CD4-positive, alpha-beta T cell treated with Interleukin-17A for 4 hours (primary cell): ENCODE measurements around the gene CCDC102A.
"Not testable (repeated sequence)": the region's sequence is repeated elsewhere in the genome, so short reads cannot be mapped to it uniquely, and the experiment has no call there.

ENCODE experiments used
- DNase-seq: peaks from one replicate; pipeline ENCODE4 v3.0.0-alpha.2; 2020; ENCODE audit warnings: mixed read lengths

The CCDC102A gene

GRCh38 chr16:57499941-57500340 is 36.4 kb downstream of the CCDC102A start:
- DNase-seq: not testable (repeated sequence)

GRCh38 chr16:57498031-57498430 is 38.3 kb downstream of the CCDC102A start:
- DNase-seq: no peak

GRCh38 chr16:57497121-57497520 is 39.2 kb downstream of the CCDC102A start:
- no peak for DNase-seq

- DNase-seq: no peak
Observed at GRCh38 chr16:57493767-57494166, 42.6 kb downstream of the CCDC102A start.

GRCh38 chr16:57489229-57489628 is 47.1 kb downstream of the CCDC102A start:
- DNase-seq: no peak

DNA sequence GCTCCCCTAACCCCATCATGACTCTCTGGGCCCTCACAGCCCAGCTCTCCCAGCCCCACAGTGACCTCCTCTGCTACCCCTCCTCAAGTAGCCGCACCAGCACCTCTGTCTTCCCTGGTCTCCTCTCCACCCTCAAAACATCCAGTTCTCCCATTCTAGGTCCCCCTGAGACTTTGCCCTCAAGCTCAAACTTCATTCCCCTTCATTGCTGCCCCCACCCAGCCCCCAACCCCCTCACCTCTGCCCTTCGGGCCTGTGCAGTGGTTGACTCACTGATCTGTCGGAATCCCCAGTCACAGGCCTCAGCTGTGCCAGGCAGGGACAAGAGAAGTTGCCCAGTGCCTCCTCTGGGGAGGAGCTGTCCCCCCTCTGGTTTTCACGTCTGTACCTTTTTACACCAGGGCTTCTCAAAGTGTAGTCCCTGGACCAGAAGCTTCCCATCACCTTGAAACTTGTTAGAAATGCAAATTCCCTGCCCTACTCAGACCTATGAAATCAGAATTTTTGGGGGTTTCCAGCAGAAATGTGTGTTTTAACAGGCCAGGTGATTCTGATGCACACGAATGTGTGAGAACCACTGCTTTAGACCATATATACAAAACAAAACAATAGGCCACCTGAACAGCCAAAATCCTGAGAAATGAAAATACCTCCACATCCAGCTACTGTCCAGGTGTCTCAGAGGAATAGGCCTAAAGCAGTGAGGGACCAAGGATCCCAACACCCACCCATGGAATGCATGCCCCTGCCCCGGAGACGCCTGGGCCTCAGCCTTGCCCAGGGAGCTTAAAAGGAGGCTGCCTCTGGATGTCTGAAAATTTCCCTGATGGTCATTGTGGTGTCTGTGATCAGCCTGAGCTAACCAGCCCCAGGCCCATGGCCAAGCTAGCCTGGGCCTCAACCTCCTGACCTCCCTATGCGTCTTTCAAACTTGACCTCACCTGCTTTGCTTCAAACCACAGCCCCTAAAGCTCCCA is 49.2 kb downstream of the CCDC102A start:
- DNase-seq: no peak

GRCh38 chr16:57485916-57486857 is 50.2 kb downstream of the CCDC102A start, which contains the start of gene DOK4:
DOK4 (minus strand) TSS chr16:57486493; CDS start chr16:57479507, 6,986 bp downstream.
- peak; percentile 90 for DNase-seq

GRCh38 chr16:57485091-57485915 is 51.1 kb downstream of the CCDC102A start:
- no peak for DNase-seq

GRCh38 chr16:57484515-57485005 is 51.8 kb downstream of the CCDC102A start:
- no peak for DNase-seq

GRCh38 chr16:57483725-57484514 is 52.5 kb downstream of the CCDC102A start:
- DNase-seq: no peak

GRCh38 chr16:57482845-57483545 is 53.4 kb downstream of the CCDC102A start:
- DNase-seq: no peak

- no peak for DNase-seq
Observed at GRCh38 chr16:57481421-57481820, 55.0 kb downstream of the CCDC102A start.

DNA sequence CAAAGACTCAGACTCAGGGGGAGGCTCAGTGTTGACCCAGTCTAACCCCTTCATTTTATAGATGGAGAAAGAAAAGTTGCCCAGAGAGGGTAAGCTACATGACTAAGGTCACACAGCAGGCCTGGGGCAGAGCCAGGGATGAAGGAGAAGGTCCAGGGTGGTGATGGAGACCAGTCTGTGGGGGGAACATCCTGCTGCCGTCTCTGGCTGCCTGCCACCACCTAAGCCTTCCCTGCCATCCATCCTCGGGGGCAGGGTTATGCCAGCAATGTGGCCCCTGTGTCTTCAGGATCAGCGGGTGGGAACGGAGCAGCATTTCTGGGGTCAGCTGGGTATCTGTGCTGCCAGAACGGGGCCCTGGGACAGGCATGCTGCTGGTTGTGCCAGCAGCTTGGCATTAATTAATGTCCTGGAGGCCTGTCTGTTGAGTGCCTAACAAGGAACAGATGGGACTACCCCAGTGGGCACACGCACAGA is 55.6 kb downstream of the CCDC102A start:
- DNase-seq: no peak

- DNase-seq: no peak
Observed at GRCh38 chr16:57479976-57480753, 56.2 kb downstream of the CCDC102A start.

GRCh38 chr16:57479205-57479975 is 57.0 kb downstream of the CCDC102A start:
- no peak for DNase-seq

- no peak for DNase-seq
Observed at GRCh38 chr16:57478396-57479204, 57.8 kb downstream of the CCDC102A start.

DNA sequence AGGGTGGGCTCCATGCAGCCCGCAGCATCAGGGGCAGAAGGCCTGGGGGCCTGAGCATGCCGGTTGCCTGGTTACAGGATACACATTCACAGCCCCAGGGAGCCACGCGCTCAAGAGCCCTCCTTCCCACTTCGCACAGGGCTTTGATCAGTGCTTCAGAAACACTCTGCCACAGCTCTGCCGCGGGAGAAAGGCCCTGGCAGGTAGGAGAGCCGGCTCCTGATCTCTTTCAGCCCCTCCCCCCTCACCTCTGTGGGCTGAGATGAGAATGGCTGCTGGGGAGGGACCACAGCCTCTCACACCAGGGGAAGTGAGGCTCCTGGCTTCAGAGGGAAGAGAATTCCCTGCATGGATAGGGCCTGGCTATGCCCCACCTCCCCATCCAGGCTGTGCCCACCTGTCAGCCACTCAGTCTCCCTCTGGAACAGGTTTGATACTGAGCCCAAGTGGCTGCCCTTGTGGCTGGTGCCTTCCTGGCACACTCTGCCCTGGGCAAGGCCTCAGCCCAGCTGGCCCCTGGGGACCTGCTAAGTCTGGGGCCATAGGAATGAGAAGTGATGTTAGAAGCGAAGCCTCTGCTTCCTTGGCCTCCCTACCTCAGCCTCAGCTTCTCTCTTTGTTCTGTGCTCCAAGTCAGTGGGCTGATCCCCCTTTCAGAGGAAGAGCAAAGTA is 58.7 kb downstream of the CCDC102A start:
- no peak for DNase-seq
